Right cardiac atrium (tissue), 5 donors: ENCODE measurements around the gene ATG2B. TPM values are rescaled to one million over a fixed set of nuclear protein-coding genes. Genes with fewer than 3 reads are reported as not detected.

Source experiments
- ATAC-seq, 2 donors: fragments of 200-7000 bp; cut with Tn5 transposase; one replicate each; pipeline versions ENCODE4 v1.8.0 to v1.9.1; 2020; ENCODE audit warnings: moderate library complexity in 2 of 2, mild to moderate bottlenecking in 1 of 2
- DNase-seq, 3 donors: peaks; one replicate each; pipeline ENCODE4 v3.0.0-alpha.2; 2020
- H3K27ac ChIP-seq: one replicate; pipeline ENCODE4 v1.5.1; 2013; ENCODE audit warnings: mild to moderate bottlenecking, low read length, control low read depth, moderate library complexity
- H3K27me3 ChIP-seq: one replicate; pipeline ENCODE4 v1.6.1; 2013; ENCODE audit not compliant: control insufficient read depth, insufficient read depth
- H3K4me1 ChIP-seq: one replicate; pipeline ENCODE4 v1.6.1; 2013; ENCODE audit warnings: low read length; ENCODE audit not compliant: control insufficient read depth, insufficient read depth
- H3K4me3 ChIP-seq: one replicate; pipeline ENCODE4 v1.5.1; 2013; ENCODE audit warnings: low read length, control low read depth
- H3K9me3 ChIP-seq: one replicate; pipeline ENCODE4 v1.6.1; 2013; ENCODE audit warnings: low read length; ENCODE audit not compliant: control insufficient read depth
- WGBS: extraction: QIAGEN DNeasy Blood & Tissue Kit; methylation state at CpG from one replicate; pipeline ENCODE4 v1.1.7; 2013; 5-methylcytosine and 5-hydroxymethylcytosine counted together
- intact Hi-C, 4 donors: fragments of 100-400 bp; cut with DNase I; formaldehyde crosslinking; loops; one replicate each; pipeline versions ENCODE4 v1.11.0 to v1.14.0; 2022 to 2023
- polyA plus RNA-seq: library from polyadenylated mRNA; stranded (reverse); fragments of 200-250 nt; gene quantifications from one replicate; pipeline ENCODE4 v1.2.3, GENCODE V29; 2013
- total RNA-seq, 4 donors: library from RNA; stranded (reverse); fragmentation: NEBNext Ultra II Directional; extraction: Animal tissue kit (Norgen Biotek cat#: 25700); gene quantifications; one replicate each; pipeline ENCODE4 v1.2.1, GENCODE V29; 2021
- donor health status: healthy with polysubstance abuse.
- donor health status: DM: no; HTN: yes; CAD: no.
- donor health status: DM: no; HTN: no; CAD: no.
- donor health status: DM: no; HTN: yes; CAD: no; lungs with severe emphysema.
- donor health status: DM: yes; HTN: yes; CAD: no.

The ATG2B gene
- total and polyA plus RNA-seq, 5 donors, result 3.0 to 16.4 (median 13.9) TPM

GRCh38 chr14:96263347-96264199, 99.6 kb downstream of the ATG2B start:
- H3K9me3 ChIP-seq, result no peaks in the 10 kb centered on the region
- H3K27me3 ChIP-seq, result no peaks in the 10 kb centered on the region
- intact Hi-C loops, result no loop called here
- ATAC-seq (no peak), DNase-seq (no peak)
- 86% methylated on average over 20 of the region's 20 CpGs for WGBS
- no peak overlapping the region for H3K27ac ChIP-seq
- no peak overlapping the region for H3K4me3 ChIP-seq
- no peaks in the 10 kb centered on the region for H3K4me1 ChIP-seq

GRCh38 chr14:96261772-96262655, 101.1 kb downstream of the ATG2B start:
- DNase-seq (no peak), ATAC-seq (no peak)

GRCh38 chr14:96261053-96261452, 102.1 kb downstream of the ATG2B start:
- Histone ChIP-seq H3K4me3 (no peak overlapping the region), H3K4me1 (no peaks in the 10 kb centered on the region), H3K27ac (no peak overlapping the region), H3K27me3 (no peaks in the 10 kb centered on the region), H3K9me3 (no peaks in the 10 kb centered on the region)
- intact Hi-C loops, result no loop called here
- DNase-seq (no peak), ATAC-seq (no peak)
- WGBS, result 77% methylated on average over 5 of the region's 5 CpGs

More at GRCh38 chr14:96261772-96262655, 101.1 kb downstream of the ATG2B start:
- no peaks in the 10 kb centered on the region for H3K4me1 ChIP-seq
- H3K9me3 ChIP-seq, result no peaks in the 10 kb centered on the region
- no peak overlapping the region for H3K4me3 ChIP-seq
- 81% methylated on average over 16 of the region's 16 CpGs for WGBS
- H3K27me3 ChIP-seq, result no peaks in the 10 kb centered on the region
- H3K27ac ChIP-seq, result no peak overlapping the region
- intact Hi-C loops, result no loop called here

- intact Hi-C loops, result no loop called here
- WGBS, result 37% methylated on average over 2 of the region's 2 CpGs
- H3K27me3 ChIP-seq, result no peaks in the 10 kb centered on the region
- DNase-seq, result no peak
- H3K4me3 ChIP-seq, result no peak overlapping the region
- no peak overlapping the region for H3K27ac ChIP-seq
- ATAC-seq, result no peak
- no peaks in the 10 kb centered on the region for H3K9me3 ChIP-seq
- no peaks in the 10 kb centered on the region for H3K4me1 ChIP-seq
Measured at GRCh38 chr14:96260341-96260821, 102.8 kb downstream of the ATG2B start.

GRCh38 chr14:96257900-96258299, 105.2 kb downstream of the ATG2B start:
- no peaks in the 10 kb centered on the region for H3K27me3 ChIP-seq
- intact Hi-C loops, result no loop called here
- H3K4me3 ChIP-seq, result no peak overlapping the region
- no peaks in the 10 kb centered on the region for H3K4me1 ChIP-seq
- ATAC-seq (no peak), DNase-seq (no peak)
- no peak overlapping the region for H3K27ac ChIP-seq
- no peaks in the 10 kb centered on the region for H3K9me3 ChIP-seq

GRCh38 chr14:96257056-96257455, 106.1 kb downstream of the ATG2B start:
- WGBS, result 50% methylated on average over 8 of the region's 8 CpGs
- DNase-seq (no peak), ATAC-seq (no peak)
- Histone ChIP-seq H3K4me1 (no peaks in the 10 kb centered on the region), H3K27me3 (no peaks in the 10 kb centered on the region), H3K4me3 (no peak overlapping the region), H3K27ac (no peak overlapping the region), H3K9me3 (no peaks in the 10 kb centered on the region)
- intact Hi-C loops, result no loop called here

- Histone ChIP-seq H3K27me3 (no peaks in the 10 kb centered on the region), H3K4me3 (no peak overlapping the region), H3K27ac (no peak overlapping the region), H3K9me3 (no peaks in the 10 kb centered on the region), H3K4me1 (no peaks in the 10 kb centered on the region)
- intact Hi-C loops, result no loop called here
- DNase-seq (no peak), ATAC-seq (no peak)
- 61% methylated on average over 4 of the region's 4 CpGs for WGBS
Measured at GRCh38 chr14:96256407-96256806, 106.7 kb downstream of the ATG2B start.

GRCh38 chr14:96255501-96256366, 107.4 kb downstream of the ATG2B start, which contains the start of gene BDKRB1:
BDKRB1 (plus strand) TSS chr14:96256210; CDS start chr14:96263683, 7,473 bp downstream.
- Histone ChIP-seq H3K9me3 (no peaks in the 10 kb centered on the region), H3K4me3 (no peak within 1 kb of the TSS), H3K4me1 (no peaks in the 10 kb centered on the region), H3K27ac (no peak within 1 kb of the TSS), H3K27me3 (no peaks in the 10 kb centered on the region)
- WGBS, result 58% methylated on average over 12 of the region's 12 CpGs
- intact Hi-C loops, result no loop called here
- ATAC-seq (no peak), DNase-seq (no peak)

GRCh38 chr14:96254687-96255086, 108.5 kb downstream of the ATG2B start:
- intact Hi-C loops, result no loop called here
- H3K4me3 ChIP-seq, result no peak overlapping the region
- no peaks in the 10 kb centered on the region for H3K9me3 ChIP-seq
- no peaks in the 10 kb centered on the region for H3K4me1 ChIP-seq
- ATAC-seq (no peak), DNase-seq (no peak)
- H3K27ac ChIP-seq, result no peak overlapping the region
- WGBS, result 82% methylated on average over 11 of the region's 11 CpGs
- no peaks in the 10 kb centered on the region for H3K27me3 ChIP-seq

- Histone ChIP-seq H3K4me1 (no peaks in the 10 kb centered on the region), H3K27ac (no peak overlapping the region), H3K27me3 (no peaks in the 10 kb centered on the region), H3K4me3 (no peak overlapping the region), H3K9me3 (no peaks in the 10 kb centered on the region)
- DNase-seq (no peak), ATAC-seq (no peak)
- 64% methylated on average over 9 of the region's 9 CpGs for WGBS
- intact Hi-C loops, result no loop called here
Measured at GRCh38 chr14:96252999-96253539, 110.1 kb downstream of the ATG2B start.
